ENCODE results near the gene WWC2. TPM values are rescaled to one million over a fixed set of nuclear protein-coding genes. Genes with fewer than 3 reads are reported as not detected.

The WWC2 gene
- total and polyA plus RNA-seq, 9 donors = 9.4 to 43.0 (median 32.5) TPM

- 94 to 96% (median 94%) methylated on average over 4 of the region's 4 CpGs for WGBS, 3 donors
- no peak for TF ChIP-seq CTCF (IDR thresholded peaks at IDR 0.05)
- Histone ChIP-seq H3K36me3 (no peaks in the 10 kb centered on the region), H3K27ac (no peak overlapping the region), H3K9me3 (no peaks in the 10 kb centered on the region), H3K4me3 (no peak overlapping the region), H3K27me3 (no peaks in the 10 kb centered on the region), H3K4me1 (ENCODE audit: insufficient read depth) (no peaks in the 10 kb centered on the region)
- intact Hi-C loops (cut with DNase I) = no loop called here
- DNase-seq = no peak
These were observed 204.2 kb downstream of the WWC2 start for GRCh38 chr4:183303301-183303700.

GRCh38 chr4:183304067-183304466 lies 205.0 kb downstream of the WWC2 start:
- TF ChIP-seq POLR2A (IDR thresholded peaks at IDR 0.05) (no peak), CTCF (IDR thresholded peaks at IDR 0.05) (no peak)
- H3K27me3 ChIP-seq = no peaks in the 10 kb centered on the region
- no peaks in the 10 kb centered on the region for H3K4me1 ChIP-seq (ENCODE audit: insufficient read depth)
- no peak overlapping the region for H3K4me3 ChIP-seq
- no peaks in the 10 kb centered on the region for H3K36me3 ChIP-seq
- WGBS, 3 donors = 88 to 99% (median 97%) methylated on average over 4 of the region's 4 CpGs
- no peak for DNase-seq
- no peaks in the 10 kb centered on the region for H3K9me3 ChIP-seq
- no peak overlapping the region for H3K27ac ChIP-seq
- intact Hi-C loops (cut with DNase I) = no loop called here

GRCh38 chr4:183304538-183304937 lies 205.5 kb downstream of the WWC2 start:
- Histone ChIP-seq H3K27me3 (no peaks in the 10 kb centered on the region), H3K4me1 (ENCODE audit: insufficient read depth) (no peaks in the 10 kb centered on the region), H3K9me3 (no peaks in the 10 kb centered on the region), H3K27ac (no peak overlapping the region), H3K4me3 (no peak overlapping the region), H3K36me3 (no peaks in the 10 kb centered on the region)
- DNase-seq = no peak
- 94 to 99% (median 97%) methylated on average over 2 of the region's 2 CpGs for WGBS, 3 donors
- intact Hi-C loops (cut with DNase I) = no loop called here
- no peak for TF ChIP-seq POLR2A (IDR thresholded peaks at IDR 0.05)
- no peak for TF ChIP-seq EP300 (IDR thresholded peaks at IDR 0.05)
- TF ChIP-seq CTCF (IDR thresholded peaks at IDR 0.05) = no peak

- H3K27me3 ChIP-seq = no peaks in the 10 kb centered on the region
- intact Hi-C loops (cut with DNase I) = no loop called here
- H3K4me1 ChIP-seq (ENCODE audit: insufficient read depth) = no peaks in the 10 kb centered on the region
- TF ChIP-seq CTCF (IDR thresholded peaks at IDR 0.05) (no peak), POLR2A (IDR thresholded peaks at IDR 0.05) (no peak)
- DNase-seq = no peak
- H3K9me3 ChIP-seq = no peaks in the 10 kb centered on the region
- H3K36me3 ChIP-seq = no peaks in the 10 kb centered on the region
- no peak overlapping the region for H3K4me3 ChIP-seq
- WGBS, 3 donors = 61 to 71% (median 71%) methylated on average over 3 of the region's 3 CpGs
- H3K27ac ChIP-seq = no peak overlapping the region
These were observed 207.8 kb downstream of the WWC2 start for GRCh38 chr4:183306811-183307210.

- 84 to 97% (median 87%) methylated on average over 5 of the region's 5 CpGs for WGBS, 3 donors
- Histone ChIP-seq H3K9me3 (no peaks in the 10 kb centered on the region), H3K36me3 (no peaks in the 10 kb centered on the region), H3K4me1 (ENCODE audit: insufficient read depth) (peaks cover 1% of the 10 kb centered on the region), H3K4me3 (no peak overlapping the region), H3K27me3 (no peaks in the 10 kb centered on the region), H3K27ac (no peak overlapping the region)
- intact Hi-C loops (cut with DNase I) = no loop called here
- TF ChIP-seq CTCF (IDR thresholded peaks at IDR 0.05) = no peak
- no peak for TF ChIP-seq EP300 (IDR thresholded peaks at IDR 0.05)
- TF ChIP-seq POLR2A (IDR thresholded peaks at IDR 0.05) = no peak
- no peak for DNase-seq
These were observed 213.8 kb downstream of the WWC2 start for GRCh38 chr4:183312841-183313240.
